Skeletal muscle cell (primary cell): Measurements from ENCODE around the gene TAS2R39.
"Not testable (repeated sequence)": the region's sequence is repeated elsewhere in the genome, so short reads cannot be mapped to it uniquely, and the experiment has no call there.

Experiments
- DNase-seq: peaks from one replicate; pipeline ENCODE4 v3.0.0-alpha.2; 2010; ENCODE audit warnings: low read depth
- H3K4me3 ChIP-seq: 2 replicates; pipeline ENCODE4 v1.5.1; 2011; ENCODE audit warnings: low read depth, mild to moderate bottlenecking, control low read depth, low read length, moderate library complexity

Gene TAS2R39

DNA sequence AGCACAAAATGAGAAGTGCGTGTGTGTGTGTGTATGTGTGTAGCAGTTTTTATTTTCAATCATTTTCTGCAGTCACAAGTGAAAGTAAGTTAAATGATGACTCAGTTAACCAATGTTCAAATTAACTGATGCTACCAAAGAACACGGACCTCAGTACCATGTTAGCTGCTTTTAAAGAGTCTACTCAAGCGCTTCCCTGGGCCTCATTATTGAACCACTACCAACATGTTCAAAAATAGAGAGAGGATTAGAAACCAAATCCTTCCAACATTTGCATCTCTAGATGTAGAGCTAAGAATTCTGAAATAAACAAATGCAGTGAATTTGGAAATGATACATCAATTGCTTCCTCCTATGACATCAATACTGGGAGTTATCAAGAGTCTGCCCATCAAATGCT is at the start of gene TAS2R39:
Gene TAS2R39 (plus strand): TSS at position 396 of the 400 bp plus-strand sequence. CDS start 0 bp downstream, at position 396.
- DNase-seq, result no peak
- H3K4me3 ChIP-seq, result no peak within 1 kb of the TSS

- no peak for DNase-seq
- no peak overlapping the region for H3K4me3 ChIP-seq
Observed at GRCh38 chr7:143147070-143147469, 36.1 kb upstream of the TAS2R39 start.

DNA sequence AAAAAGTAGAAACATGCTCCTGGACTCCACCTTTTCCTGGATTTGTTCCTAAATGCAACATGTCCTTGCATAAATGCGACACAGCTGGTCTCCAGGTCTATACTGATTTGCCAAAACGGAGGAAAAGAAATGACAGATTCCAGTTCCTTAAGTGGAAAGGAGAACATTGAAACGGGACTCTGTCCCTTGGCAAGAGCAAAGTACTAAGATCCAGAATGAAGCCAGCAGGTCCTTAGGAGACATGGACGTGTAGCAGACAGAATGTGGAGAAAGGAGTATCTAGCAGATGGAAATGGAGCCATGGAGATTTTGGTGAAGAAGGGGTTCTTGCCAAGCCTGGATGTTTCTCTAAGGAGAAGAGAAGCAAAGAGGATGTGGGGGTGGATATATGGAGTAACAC is 35.2 kb upstream of the TAS2R39 start:
- no peak overlapping the region for H3K4me3 ChIP-seq
- no peak for DNase-seq

DNA sequence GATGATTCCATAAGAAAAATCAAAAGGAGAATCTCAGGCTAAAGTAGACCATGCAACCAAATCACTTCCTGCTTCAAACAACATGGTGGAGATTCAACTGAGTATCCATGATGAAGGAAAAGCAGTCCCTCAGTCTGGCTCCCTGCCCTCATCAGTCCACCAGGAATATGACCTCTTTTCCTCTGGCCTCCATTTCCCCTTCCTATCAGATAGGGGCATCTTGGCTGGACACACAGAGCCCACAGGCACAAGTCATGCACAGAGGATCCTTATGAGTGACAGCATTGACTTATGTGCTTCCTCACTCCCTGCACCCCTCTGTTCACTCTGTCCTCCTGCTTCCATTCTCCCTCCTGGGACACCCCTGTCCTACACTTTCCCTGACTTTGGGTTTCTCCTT is 34.6 kb upstream of the TAS2R39 start:
- DNase-seq, result no peak
- no peak overlapping the region for H3K4me3 ChIP-seq

DNA sequence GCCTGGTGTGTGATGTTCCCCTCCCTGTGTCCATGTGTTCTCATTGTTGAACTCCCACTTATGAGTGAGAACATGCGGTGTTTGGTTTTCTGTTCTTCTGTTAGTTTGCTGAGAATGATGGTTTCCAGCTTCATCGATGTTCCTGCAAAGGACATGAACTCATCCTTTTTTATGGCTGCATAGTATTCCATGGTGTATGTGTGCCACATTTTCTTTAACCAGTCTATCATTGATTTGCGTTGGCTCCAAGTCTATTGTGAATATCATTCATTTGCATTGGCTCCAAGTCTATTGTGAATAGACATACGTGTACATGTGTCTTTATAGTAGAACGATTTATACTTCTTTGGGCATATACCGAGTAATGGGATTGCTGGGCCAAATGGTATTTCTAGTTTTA is 32.5 kb upstream of the TAS2R39 start:
- not testable (repeated sequence) for DNase-seq, H3K4me3 ChIP-seq

- not testable (repeated sequence) for H3K4me3 ChIP-seq, DNase-seq
Observed at GRCh38 chr7:143158617-143159016, 24.6 kb upstream of the TAS2R39 start.

DNA sequence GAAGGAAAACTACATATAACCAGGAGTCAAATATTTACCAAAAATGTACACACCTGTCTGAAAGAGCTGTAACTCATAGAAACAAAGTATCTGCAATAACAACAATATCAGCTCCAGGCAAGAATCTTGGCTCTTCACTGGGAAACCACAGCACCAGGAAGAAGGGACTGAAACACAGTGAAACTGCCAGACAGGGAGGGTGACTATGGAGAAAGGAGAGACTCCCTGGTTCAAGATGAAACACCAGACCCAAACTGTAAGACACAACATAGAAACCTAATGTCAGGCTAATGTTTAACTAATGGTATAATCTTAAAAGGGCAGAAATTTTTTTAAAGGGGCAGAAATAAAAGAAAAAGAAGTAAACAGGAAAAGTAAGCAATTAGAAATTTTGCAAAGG is 11.5 kb upstream of the TAS2R39 start:
- no peak overlapping the region for H3K4me3 ChIP-seq
- no peak for DNase-seq

- no peak overlapping the region for H3K4me3 ChIP-seq
- no peak for DNase-seq
Observed at GRCh38 chr7:143172354-143172753, 10.9 kb upstream of the TAS2R39 start.

DNA sequence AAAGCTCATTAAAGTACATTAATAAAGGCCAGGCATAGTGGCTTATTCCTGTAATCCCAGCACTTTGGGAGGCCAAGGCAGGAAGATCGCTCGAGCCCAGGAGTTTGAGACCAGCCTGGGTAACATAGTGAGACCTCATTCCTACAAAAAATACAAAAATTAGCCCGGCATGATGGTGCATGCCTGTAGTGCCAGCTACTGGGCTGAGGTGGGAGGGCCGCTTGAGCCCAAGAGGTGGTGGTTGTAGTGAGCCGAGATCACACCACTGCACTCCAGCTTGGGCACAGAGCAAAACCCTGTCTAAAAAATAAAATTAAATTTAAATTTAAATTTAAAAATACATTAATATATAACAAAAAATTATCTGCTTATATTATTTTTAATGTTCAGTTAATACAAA is 7.1 kb upstream of the TAS2R39 start:
- no peak for DNase-seq
- no peak overlapping the region for H3K4me3 ChIP-seq

GRCh38 chr7:143177374-143178119 is 5.7 kb upstream of the TAS2R39 start:
- no peak for DNase-seq
- no peak overlapping the region for H3K4me3 ChIP-seq

- H3K4me3 ChIP-seq, result not testable (repeated sequence)
Observed at GRCh38 chr7:143180771-143181170, 2.4 kb upstream of the TAS2R39 start.

GRCh38 chr7:143181349-143181748 is 1.9 kb upstream of the TAS2R39 start:
- no peak for DNase-seq
- H3K4me3 ChIP-seq, result no peak overlapping the region

More at GRCh38 chr7:143180771-143181170, 2.4 kb upstream of the TAS2R39 start:
- not testable (repeated sequence) for DNase-seq

DNA sequence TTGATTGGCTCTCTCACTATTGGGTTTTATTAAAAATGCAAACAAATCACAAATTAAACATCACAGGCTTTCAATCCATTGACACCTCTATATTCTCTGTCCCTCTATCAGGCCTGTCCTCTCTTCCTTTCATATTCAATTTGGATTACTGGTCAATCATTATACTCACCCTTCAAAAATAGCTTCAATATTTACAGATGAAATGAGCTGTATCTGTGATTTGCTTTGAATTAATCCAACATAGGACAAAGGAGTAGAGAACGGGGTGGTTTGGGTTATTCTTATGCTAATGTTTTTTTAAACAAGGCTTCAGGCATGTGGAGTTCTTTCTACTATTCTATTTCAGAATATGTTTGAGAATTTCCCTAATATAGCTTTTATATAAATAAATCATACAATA is 2.3 kb downstream of the TAS2R39 start:
- no peak for DNase-seq
- no peak overlapping the region for H3K4me3 ChIP-seq

GRCh38 chr7:143188994-143189393 is 5.8 kb downstream of the TAS2R39 start:
- no peak overlapping the region for H3K4me3 ChIP-seq
- no peak for DNase-seq

DNA sequence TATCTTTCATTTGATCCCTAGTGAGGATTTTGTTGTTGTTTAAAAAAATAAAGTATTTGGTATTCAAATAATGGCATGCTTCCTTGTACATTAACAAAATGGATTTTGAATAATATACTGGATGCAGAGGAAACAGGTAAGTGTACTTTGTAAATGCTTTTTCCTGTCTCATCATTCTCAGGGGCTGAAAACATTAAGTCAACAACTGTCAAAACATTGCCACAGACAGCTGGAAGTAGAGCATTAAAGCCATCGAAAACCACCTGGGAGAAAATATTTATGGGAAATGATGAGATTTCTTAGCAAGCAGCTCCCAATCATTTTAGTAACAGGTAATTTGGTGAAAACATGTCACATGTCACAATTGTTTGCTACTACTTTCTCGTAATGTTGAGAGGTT is 10.7 kb downstream of the TAS2R39 start:
- H3K4me3 ChIP-seq, result no peak overlapping the region
- no peak for DNase-seq

GRCh38 chr7:143199040-143199439 is 15.8 kb downstream of the TAS2R39 start:
- no peak for DNase-seq
- H3K4me3 ChIP-seq, result no peak overlapping the region

- no peak for DNase-seq
- no peak overlapping the region for H3K4me3 ChIP-seq
Observed at GRCh38 chr7:143202161-143202560, 18.9 kb downstream of the TAS2R39 start.

- DNase-seq, result no peak
- H3K4me3 ChIP-seq, result no peak overlapping the region
Observed at GRCh38 chr7:143203386-143203785, 20.2 kb downstream of the TAS2R39 start.

DNA sequence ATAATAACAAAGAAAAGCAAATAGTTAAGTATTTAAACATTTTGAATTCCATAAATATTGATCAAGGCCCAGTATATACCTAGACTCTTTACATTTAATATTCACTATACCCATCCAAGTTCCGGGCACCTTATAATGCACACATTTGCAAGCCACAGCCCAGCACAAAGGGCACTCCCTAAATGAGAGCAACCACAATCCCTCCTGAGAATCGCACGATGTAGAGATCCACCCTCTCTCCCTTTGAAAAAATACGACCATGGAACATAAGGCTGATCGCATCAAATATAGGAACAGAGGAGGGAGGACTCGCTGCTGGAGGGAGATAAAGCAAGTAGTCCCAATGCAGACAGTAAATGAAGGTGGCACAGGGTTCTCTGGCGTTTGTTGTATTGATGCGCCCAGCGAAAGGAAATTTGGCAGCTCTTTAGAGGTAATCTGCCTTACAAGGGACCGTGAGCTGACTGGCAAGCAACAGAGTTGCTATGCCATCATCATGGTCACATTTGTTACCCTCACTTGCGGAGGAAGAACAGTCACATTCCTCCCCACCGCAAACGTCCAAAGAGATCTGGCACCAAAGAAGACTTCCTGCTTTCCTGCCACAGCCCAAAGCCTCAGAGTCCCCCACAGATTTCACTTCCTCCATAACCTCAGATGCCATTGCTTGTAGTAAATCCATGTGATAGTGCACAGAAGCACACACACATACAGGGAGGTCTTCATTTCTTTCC is 22.5 kb downstream of the TAS2R39 start:
- DNase-seq, result no peak
- H3K4me3 ChIP-seq, result no peak overlapping the region

- DNase-seq, result no peak
- no peak overlapping the region for H3K4me3 ChIP-seq
Observed at GRCh38 chr7:143210541-143210940, 27.3 kb downstream of the TAS2R39 start.

DNA sequence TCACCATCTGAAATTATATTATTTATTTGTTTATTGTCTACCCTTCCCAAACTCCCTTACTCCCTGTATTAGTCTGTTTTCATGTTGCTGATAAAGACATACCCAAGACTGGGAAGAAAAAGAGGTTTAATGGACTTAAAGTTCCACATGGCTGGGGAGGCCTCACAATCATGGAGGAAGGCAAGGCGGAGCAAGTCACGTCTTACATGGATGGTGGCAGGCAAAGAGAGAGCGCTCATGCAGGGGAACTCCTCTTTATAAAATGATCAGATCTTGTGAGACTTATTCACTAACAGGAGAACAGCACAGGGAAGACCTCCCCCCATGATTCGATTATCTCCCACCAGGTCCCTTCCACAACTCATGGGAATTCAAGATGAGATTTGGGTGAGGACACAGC is 30.3 kb downstream of the TAS2R39 start:
- H3K4me3 ChIP-seq, DNase-seq: not testable (repeated sequence)
